Frontal cortex (tissue), 4 donors: ENCODE measurements around the gene VAV2. TPM values are rescaled to one million over a fixed set of nuclear protein-coding genes. Genes with fewer than 3 reads are reported as not detected.
"Not testable (repeated sequence)": the region's sequence is repeated elsewhere in the genome, so short reads cannot be mapped to it uniquely, and the experiment has no call there.

Experiments used
- DNase-seq, 2 donors: peaks; one replicate each; pipeline ENCODE4 v3.0.0; 2012; ENCODE audit warnings: low spot score in 2 of 2
- FAIRE-seq: peaks from 2 replicates; lab custom pipeline; 2012; peaks lifted over from hg19 to GRCh38; lab: Jason Lieb, UNC
- total RNA-seq: library from RNA; depleted of rRNA; stranded (reverse); fragments of >200 nt; gene quantifications from one replicate; pipeline ENCODE4 v1.2.3, GENCODE V29; 2014
- donor health status: control.
- donor health status: control.
- donor health status: control.

VAV2 gene
- total RNA-seq, 1 donor from 2014 or later: 31.0 TPM

- no peak for FAIRE-seq
- no peak for DNase-seq
These were observed 218.1 kb downstream of the VAV2 start for GRCh38 chr9:133773889-133774655.

- FAIRE-seq: no peak
- no peak for DNase-seq
These were observed 219.5 kb downstream of the VAV2 start for GRCh38 chr9:133772581-133772980.

GRCh38 chr9:133771486-133772482 lies 220.3 kb downstream of the VAV2 start:
- no peak for FAIRE-seq

GRCh38 chr9:133770076-133770777 lies 221.9 kb downstream of the VAV2 start:
- FAIRE-seq: no peak
- DNase-seq: no peak

More at GRCh38 chr9:133771486-133772482, 220.3 kb downstream of the VAV2 start:
- no peak for DNase-seq

GRCh38 chr9:133769511-133770075 lies 222.5 kb downstream of the VAV2 start:
- DNase-seq (no peak), FAIRE-seq (no peak)

GRCh38 chr9:133768859-133769510 lies 223.1 kb downstream of the VAV2 start:
- DNase-seq (no peak), FAIRE-seq (no peak)

GRCh38 chr9:133768371-133768858 lies 223.7 kb downstream of the VAV2 start:
- no peak for DNase-seq
- no peak for FAIRE-seq

GRCh38 chr9:133767625-133768024 lies 224.5 kb downstream of the VAV2 start:
- no peak for DNase-seq
- no peak for FAIRE-seq

- no peak for DNase-seq
- FAIRE-seq: no peak
These were observed 225.1 kb downstream of the VAV2 start for GRCh38 chr9:133767008-133767407.

- not testable (repeated sequence) for DNase-seq, FAIRE-seq
These were observed 225.9 kb downstream of the VAV2 start for GRCh38 chr9:133766234-133766633.

GRCh38 chr9:133763272-133764183 lies 228.6 kb downstream of the VAV2 start:
- no peak for DNase-seq
- no peak for FAIRE-seq

GRCh38 chr9:133762488-133763271 lies 229.4 kb downstream of the VAV2 start:
- no peak for FAIRE-seq
- no peak for DNase-seq

- FAIRE-seq: no peak
- DNase-seq: no peak
These were observed 230.4 kb downstream of the VAV2 start for GRCh38 chr9:133761641-133762248.

- FAIRE-seq (no peak), DNase-seq (no peak)
These were observed 231.3 kb downstream of the VAV2 start for GRCh38 chr9:133760713-133761290.

GRCh38 chr9:133759946-133760345 lies 232.2 kb downstream of the VAV2 start:
- FAIRE-seq: no peak
- DNase-seq: no peak

- no peak for FAIRE-seq
These were observed 232.8 kb downstream of the VAV2 start for GRCh38 chr9:133759146-133759900.

More at GRCh38 chr9:133759146-133759900, 232.8 kb downstream of the VAV2 start:
- DNase-seq: no peak
